Stomach (tissue), 4 donors: ENCODE data around the gene TRIB2.

Experiments used
- CTCF ChIP-seq, 7 experiments: fragments of 450-650 bp in 4 of 7; fragments of 200-600 bp in 3 of 7; sonication (generic) in 3 of 7; IDR thresholded peaks; one replicate each; pipeline ENCODE4 v1.5.1; 2016 to 2019; ENCODE audit warnings: antibody characterized with exemption in 7 of 7, control low read depth in 2 of 7, mild to moderate bottlenecking in 1 of 7
- POLR2A ChIP-seq, 4 donors: fragments of 450-650 bp; IDR thresholded peaks; one replicate each; pipeline ENCODE4 v1.6.1; 2016; ENCODE audit warnings: antibody characterized with exemption in 4 of 4, control low read depth in 2 of 4, mild to moderate bottlenecking in 1 of 4, moderate library complexity in 1 of 4

GRCh38 chr2:12767996-12768624, 51.4 kb downstream of the TRIB2 start:
- TF ChIP-seq CTCF (IDR thresholded peaks at IDR 0.05), result no peak
- no peak for TF ChIP-seq POLR2A (IDR thresholded peaks at IDR 0.05)
